H1 (cell line): Measurements from ENCODE around the gene GPLD1. TPM values are rescaled to one million over a fixed set of nuclear protein-coding genes. Genes with fewer than 3 reads are reported as not detected.

Source experiments
- CTCF ChIA-PET: fragments of 300-600 bp; sonication (Branson Sonifier 250); formaldehyde crosslinking; loops from one replicate; lab custom pipeline; 2021; ENCODE audit not compliant: partially characterized antibody; lab: Charles Lee
- POLR2A ChIA-PET: fragments of 300-600 bp; sonication (Branson Sonifier 250); formaldehyde crosslinking; loops from one replicate; lab custom pipeline; 2021; ENCODE audit warnings: inconsistent platforms; ENCODE audit not compliant: partially characterized antibody; lab: Charles Lee
- DNase-seq, 2 experiments: peaks; one replicate each; pipeline versions ENCODE4 v3.0.0 to v3.0.0-alpha.2; 2010 to 2022; ENCODE audit warnings: low spot score in 2 of 2, low read depth in 1 of 2, mixed read lengths in 1 of 2
- FAIRE-seq: peaks from 2 replicates; lab custom pipeline; 2011; peaks lifted over from hg19 to GRCh38; lab: Jason Lieb, UNC
- H2AFZ ChIP-seq: 2 replicates; pipeline ENCODE4 v1.8.1; 2012; ENCODE audit warnings: low read length, inconsistent platforms
- H2AK5ac ChIP-seq: 2 replicates; pipeline ENCODE4 v1.6.1; 2013; ENCODE audit warnings: low read depth, low read length
- H2BK120ac ChIP-seq: replicated peaks from 2 replicates; pipeline ENCODE3; 2013; ENCODE audit warnings: low read depth, low read length, inconsistent platforms
- H2BK12ac ChIP-seq: 2 replicates; pipeline ENCODE4 v1.6.1; 2013; ENCODE audit warnings: low read depth, low read length
- H2BK15ac ChIP-seq: 2 replicates; pipeline ENCODE4 v1.6.1; 2013; ENCODE audit warnings: low read length
- H2BK20ac ChIP-seq: 2 replicates; pipeline ENCODE4 v1.6.1; 2013; ENCODE audit warnings: low read length
- H2BK5ac ChIP-seq: 2 replicates; pipeline ENCODE4 v1.6.1; 2013; ENCODE audit warnings: low read depth, low read length
- H3K14ac ChIP-seq: 2 replicates; pipeline ENCODE4 v1.6.1; 2013; ENCODE audit warnings: inconsistent platforms; ENCODE audit not compliant: insufficient read length
- H3K18ac ChIP-seq: 2 replicates; pipeline ENCODE4 v1.6.1; 2013; ENCODE audit warnings: low read length; ENCODE audit errors: extremely low read depth
- H3K23ac ChIP-seq: 2 replicates; pipeline ENCODE4 v1.6.1; 2013; ENCODE audit warnings: inconsistent platforms; ENCODE audit not compliant: insufficient read length
- H3K23me2 ChIP-seq: 2 replicates; pipeline ENCODE4 v1.6.1; 2013; ENCODE audit warnings: low read depth, low read length
- H3K27ac ChIP-seq: 2 replicates; pipeline ENCODE4 v1.6.1; 2011; ENCODE audit warnings: low read depth, low read length, inconsistent platforms
- H3K27me3 ChIP-seq, 4 experiments: replicated peaks in 1 of 4; 1 replicate in 1 of 4; 2 replicates in 3 of 4; pipeline versions ENCODE4 v1.6.1 to v1.8.1; 2011 to 2013; ENCODE audit warnings: low read length in 3 of 4, mild to moderate bottlenecking in 3 of 4, inconsistent platforms in 2 of 4, mixed read lengths in 2 of 4, moderate library complexity in 1 of 4; ENCODE audit not compliant: control insufficient read depth in 3 of 4, insufficient read depth in 3 of 4; ENCODE audit errors: extremely low read depth in 1 of 4
- H3K36me3 ChIP-seq, 4 experiments: 2 replicates each; pipeline versions ENCODE4 v1.6.1 to v1.8.1; 2011 to 2013; ENCODE audit warnings: mild to moderate bottlenecking in 4 of 4, low read length in 3 of 4, moderate library complexity in 2 of 4, control low read depth in 1 of 4, inconsistent platforms in 1 of 4; ENCODE audit not compliant: insufficient read depth in 4 of 4, control insufficient read depth in 2 of 4
- H3K4ac ChIP-seq: replicated peaks from 2 replicates; pipeline ENCODE3; 2013; ENCODE audit warnings: low read length, low read depth, mixed read lengths, inconsistent platforms; ENCODE audit not compliant: insufficient read length
- H3K4me1 ChIP-seq, 4 experiments: replicated peaks in 1 of 4; 1 replicate in 1 of 4; 2 replicates in 3 of 4; pipeline versions ENCODE4 v1.6.1 to v1.8.1; 2011 to 2013; ENCODE audit warnings: low read length in 3 of 4, inconsistent platforms in 2 of 4, mixed read lengths in 1 of 4; ENCODE audit not compliant: insufficient read depth in 4 of 4, control insufficient read depth in 3 of 4
- H3K4me2 ChIP-seq, 2 experiments: 2 replicates each; pipeline versions ENCODE4 v1.6.1 to v1.8.1; 2011 to 2013; ENCODE audit warnings: low read depth in 2 of 2, low read length in 2 of 2, control low read depth in 1 of 2, inconsistent platforms in 1 of 2, mild to moderate bottlenecking in 1 of 2; ENCODE audit not compliant: insufficient read depth in 1 of 2
- H3K4me3 ChIP-seq, 4 experiments: fragments of 200-600, 300-600 bp in 1 of 4; sonication (generic), shearing (Covaris generic), sonication (Bioruptor Twin) in 1 of 4; 2 replicates each; pipeline versions ENCODE4 v1.5.1 to v1.8.1; 2011 to 2016; ENCODE audit warnings: low read length in 4 of 4, low read depth in 3 of 4, control low read depth in 2 of 4, inconsistent platforms in 2 of 4, mild to moderate bottlenecking in 2 of 4, mixed read lengths in 1 of 4, moderate library complexity in 1 of 4; ENCODE audit not compliant: insufficient read depth in 2 of 4; ENCODE audit errors: extremely low read depth in 1 of 4
- H3K56ac ChIP-seq: replicated peaks from 2 replicates; pipeline ENCODE3; 2013; ENCODE audit warnings: low read depth, mild to moderate bottlenecking, mixed read lengths, low read length, inconsistent platforms; ENCODE audit not compliant: insufficient read length
- H3K79me1 ChIP-seq: 2 replicates; pipeline ENCODE4 v1.6.1; 2013; ENCODE audit warnings: low read depth, low read length, control low read depth
- H3K79me2 ChIP-seq, 2 experiments: 2 replicates each; pipeline versions ENCODE4 v1.6.1 to v1.8.1; 2012 to 2013; ENCODE audit warnings: low read length in 2 of 2, mild to moderate bottlenecking in 2 of 2, inconsistent platforms in 1 of 2; ENCODE audit not compliant: insufficient read depth in 2 of 2, control insufficient read depth in 1 of 2
- H3K9ac ChIP-seq, 4 experiments: replicated peaks in 1 of 4; 1 replicate in 1 of 4; 2 replicates in 3 of 4; pipeline versions ENCODE4 v1.6.1 to v1.8.1; 2011 to 2013; ENCODE audit warnings: low read depth in 3 of 4, low read length in 3 of 4, control low read depth in 2 of 4, mild to moderate bottlenecking in 2 of 4, moderate library complexity in 2 of 4, inconsistent platforms in 1 of 4; ENCODE audit errors: extremely low read depth in 1 of 4
- H3K9me3 ChIP-seq, 2 experiments: 2 replicates each; pipeline versions ENCODE4 v1.6.1 to v1.8.1; 2012 to 2013; ENCODE audit warnings: mild to moderate bottlenecking in 2 of 2, moderate library complexity in 2 of 2, control low read depth in 1 of 2, inconsistent platforms in 1 of 2, low read depth in 1 of 2, low read length in 1 of 2, mixed read lengths in 1 of 2; ENCODE audit not compliant: insufficient read depth in 2 of 2
- H4K20me1 ChIP-seq, 2 experiments: replicated peaks in 1 of 2; 2 replicates each; pipeline versions ENCODE3 to v1.8.1; 2011 to 2013; ENCODE audit warnings: inconsistent platforms in 2 of 2, low read length in 2 of 2, mild to moderate bottlenecking in 1 of 2; ENCODE audit not compliant: insufficient read depth in 2 of 2, control insufficient read depth in 1 of 2
- H4K5ac ChIP-seq: 2 replicates; pipeline ENCODE4 v1.6.1; 2013; ENCODE audit warnings: low read length, low read depth, mixed read lengths, inconsistent platforms; ENCODE audit not compliant: insufficient read length
- H4K8ac ChIP-seq: 2 replicates; pipeline ENCODE4 v1.8.0; 2013; ENCODE audit warnings: mild to moderate bottlenecking, moderate library complexity, low read length, inconsistent platforms; ENCODE audit not compliant: insufficient read depth; ENCODE audit errors: extremely low read depth
- H4K91ac ChIP-seq: replicated peaks from 2 replicates; pipeline ENCODE3; 2013; ENCODE audit warnings: low read length, mixed read lengths, inconsistent platforms; ENCODE audit not compliant: insufficient read length
- CHD2 ChIP-seq: IDR thresholded peaks from 2 replicates; pipeline ENCODE4 v1.6.1; 2012; ENCODE audit warnings: low read length, improper control_type of control experiment
- JUND ChIP-seq: IDR thresholded peaks from 2 replicates; pipeline ENCODE4 v1.6.1; 2011; ENCODE audit warnings: mild to moderate bottlenecking, improper control_type of control experiment, low read length
- KDM1A ChIP-seq: fragments of 200-600, 300-600 bp; sonication (generic); IDR thresholded peaks from 2 replicates; pipeline ENCODE4 v1.7.1; 2016; ENCODE audit warnings: mild to moderate bottlenecking, low read length, borderline replicate concordance
- KDM4A ChIP-seq: IDR thresholded peaks from one replicate; pipeline ENCODE4 v1.7.1; 2012; ENCODE audit warnings: low read depth, mild to moderate bottlenecking, moderate library complexity, low read length, inconsistent platforms; ENCODE audit not compliant: severe bottlenecking
- MAFK ChIP-seq: IDR thresholded peaks from 2 replicates; pipeline ENCODE4 v1.6.1; 2012; ENCODE audit warnings: low read depth, mild to moderate bottlenecking, improper control_type of control experiment, low read length
- SIN3A ChIP-seq, 2 experiments: IDR thresholded peaks in 1 of 2; conservative IDR thresholded peaks in 1 of 2; 2 replicates each; pipeline ENCODE4 v1.6.1; 2011 to 2012; ENCODE audit warnings: low read length in 2 of 2, improper control_type of control experiment in 1 of 2, low read depth in 1 of 2, mild to moderate bottlenecking in 1 of 2
- TEAD4 ChIP-seq: IDR thresholded peaks from 2 replicates; pipeline ENCODE4 v1.6.1; 2012; ENCODE audit warnings: low read depth, low read length, inconsistent platforms, mixed read lengths
- WGBS, 2 experiments: shearing (Covaris generic) in 1 of 2; methylation state at CpG; one replicate each; pipeline versions ENCODE4 v1.1.6 to v1.1.7; 2013 to 2015; ENCODE audit warnings: low lambda C conversion rate in 2 of 2, mixed read lengths in 2 of 2, inconsistent platforms in 1 of 2, low coverage in 1 of 2, missing lambda C conversion rate in 1 of 2; ENCODE audit not compliant: insufficient replicate concordance in 2 of 2, insufficient coverage in 1 of 2, insufficient read length in 1 of 2; ENCODE audit errors: extremely low coverage in 1 of 2, missing lambda C conversion rate in 1 of 2; 5-methylcytosine and 5-hydroxymethylcytosine counted together
- polyA plus RNA-seq, 7 experiments: library from polyadenylated mRNA; depleted of rRNA in 3 of 7; stranded (reverse) in 5 of 7; unstranded in 2 of 7; fragments of >200 nt in 5 of 7; fragments of 200-250 nt in 2 of 7; gene quantifications; 1 replicate in 5 of 7; 2 replicates in 1 of 7; 4 replicates in 1 of 7; pipeline versions ENCODE4 v1.2.1 to v1.2.3, GENCODE V29; 2011 to 2013; ENCODE audit warnings: missing spikeins in 2 of 7, mixed read lengths in 2 of 7
- total RNA-seq: library from RNA; stranded (reverse); fragmentation: NEBNext Ultra II Directional; extraction: Animal tissue kit (Norgen Biotek cat#: 25700); gene quantifications from 2 replicates; pipeline ENCODE4 v1.2.1, GENCODE V29; 2021
- TF ChIP-seq, protein P1 (sequence below), 3 experiments: IDR thresholded peaks; 1 replicate in 2 of 3; 2 replicates in 1 of 3; pipeline versions ENCODE4 v1.5.1 to v1.6.1; 2011; ENCODE audit warnings: low read length in 3 of 3, mild to moderate bottlenecking in 3 of 3, inconsistent platforms in 2 of 3, low read depth in 1 of 3, moderate library complexity in 1 of 3; ENCODE audit not compliant: insufficient read depth in 1 of 3; ENCODE audit errors: control extremely low read depth in 1 of 3
- TF ChIP-seq, protein P2 (sequence below): IDR thresholded peaks from 2 replicates; pipeline ENCODE4 v1.6.1; 2012; ENCODE audit warnings: inconsistent platforms

The GPLD1 gene
- total and polyA plus RNA-seq, 2 of the 8 experiments (the other 6 are each of a cell fraction or from before 2014, with no cell fraction given): 3.7 to 5.3 TPM

DNA sequence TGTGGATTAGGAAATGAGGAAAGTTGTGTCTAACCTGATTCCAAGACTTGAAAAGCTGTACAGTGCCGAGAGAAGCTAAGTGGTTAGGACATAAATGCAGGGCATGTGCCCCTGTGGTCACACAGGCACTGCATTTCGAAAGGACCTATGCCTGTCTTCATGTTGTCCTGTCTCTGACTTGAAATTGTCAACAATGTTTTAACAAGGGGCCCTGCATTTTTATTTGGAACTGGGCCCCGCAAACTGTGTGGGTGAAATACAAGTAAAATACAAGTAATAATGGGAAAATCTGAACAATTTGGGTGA, 47.8 kb downstream of the GPLD1 start:
- CTCF ChIA-PET: interaction anchor here (0.6 to 1.0 kb wide), 3 partner anchors 9 to 116 kb away, joined by 3 to 5 read pairs (median 4); no protein-coding TSS in a partner anchor

More for the DNA sequence above, 47.8 kb downstream of the GPLD1 start:
- Histone ChIP-seq H2BK120ac (no peak overlapping the region), H4K5ac (no peak overlapping the region), H3K79me1 (no peaks in the 10 kb centered on the region), H3K79me2 (no peaks in the 10 kb centered on the region), H3K14ac (no peak overlapping the region), H4K20me1 (peaks cover 0 to 2% of the 10 kb centered on the region in 2 experiments), H3K4me1 (peaks cover 0 to 4% (median 2%) of the 10 kb centered on the region in 4 experiments; a peak in 2 of 7 replicates), H2BK20ac (no peak overlapping the region), H4K91ac (no peak overlapping the region), H3K9me3 (no peaks in the 10 kb centered on the region), H2BK12ac (no peak overlapping the region), H2BK15ac (no peak overlapping the region), H2AK5ac (no peak overlapping the region), H3K4ac (no peak overlapping the region), H4K8ac (no peak overlapping the region), H2BK5ac (no peak overlapping the region), H3K4me2 (no peak overlapping the region), H3K27ac (no peak overlapping the region), H3K23ac (no peak overlapping the region), H3K36me3 (no peaks in the 10 kb centered on the region), H3K9ac (no peak overlapping the region), H3K56ac (no peak overlapping the region), H3K23me2 (no peaks in the 10 kb centered on the region), H2AFZ (no peak overlapping the region), H3K18ac (no peak overlapping the region), H3K27me3 (no peaks in the 10 kb centered on the region), H3K4me3 (no peak overlapping the region)
- no peak for FAIRE-seq
- no peak for DNase-seq
- 78% methylated on average over 3 of the region's 3 CpGs; no CpG with 5 or more reads in 1 of the 2 experiments for WGBS, 2 experiments
- no peak for TF ChIP-seq KDM1A
- TF ChIP-seq, protein P1, sequence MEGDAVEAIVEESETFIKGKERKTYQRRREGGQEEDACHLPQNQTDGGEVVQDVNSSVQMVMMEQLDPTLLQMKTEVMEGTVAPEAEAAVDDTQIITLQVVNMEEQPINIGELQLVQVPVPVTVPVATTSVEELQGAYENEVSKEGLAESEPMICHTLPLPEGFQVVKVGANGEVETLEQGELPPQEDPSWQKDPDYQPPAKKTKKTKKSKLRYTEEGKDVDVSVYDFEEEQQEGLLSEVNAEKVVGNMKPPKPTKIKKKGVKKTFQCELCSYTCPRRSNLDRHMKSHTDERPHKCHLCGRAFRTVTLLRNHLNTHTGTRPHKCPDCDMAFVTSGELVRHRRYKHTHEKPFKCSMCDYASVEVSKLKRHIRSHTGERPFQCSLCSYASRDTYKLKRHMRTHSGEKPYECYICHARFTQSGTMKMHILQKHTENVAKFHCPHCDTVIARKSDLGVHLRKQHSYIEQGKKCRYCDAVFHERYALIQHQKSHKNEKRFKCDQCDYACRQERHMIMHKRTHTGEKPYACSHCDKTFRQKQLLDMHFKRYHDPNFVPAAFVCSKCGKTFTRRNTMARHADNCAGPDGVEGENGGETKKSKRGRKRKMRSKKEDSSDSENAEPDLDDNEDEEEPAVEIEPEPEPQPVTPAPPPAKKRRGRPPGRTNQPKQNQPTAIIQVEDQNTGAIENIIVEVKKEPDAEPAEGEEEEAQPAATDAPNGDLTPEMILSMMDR (IDR thresholded peaks at IDR 0.05; ENCODE audit: control extremely low read depth in 1 of 3, insufficient read depth in 1 of 3, low read depth in 1 of 3, low read length in 3 of 3): no peak
- TF ChIP-seq JUND: no peak
- TF ChIP-seq CHD2: no peak
- TF ChIP-seq, protein P2, sequence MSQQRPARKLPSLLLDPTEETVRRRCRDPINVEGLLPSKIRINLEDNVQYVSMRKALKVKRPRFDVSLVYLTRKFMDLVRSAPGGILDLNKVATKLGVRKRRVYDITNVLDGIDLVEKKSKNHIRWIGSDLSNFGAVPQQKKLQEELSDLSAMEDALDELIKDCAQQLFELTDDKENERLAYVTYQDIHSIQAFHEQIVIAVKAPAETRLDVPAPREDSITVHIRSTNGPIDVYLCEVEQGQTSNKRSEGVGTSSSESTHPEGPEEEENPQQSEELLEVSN: no peak
- no peak for TF ChIP-seq TEAD4
- no peak for TF ChIP-seq KDM4A
- TF ChIP-seq SIN3A (conservative IDR thresholded peaks at IDR 0.05 in 1 of 2, IDR thresholded peaks at IDR 0.05 in 1 of 2; ENCODE audit: low read depth in 1 of 2, low read length in 2 of 2): no peak
- no peak for TF ChIP-seq MAFK
- POLR2A ChIA-PET: no interaction called here
